Measurements from ENCODE around the gene SH3BP4. TPM values are rescaled to one million over a fixed set of nuclear protein-coding genes. Genes with fewer than 3 reads are reported as not detected.

SH3BP4 gene
- polyA plus RNA-seq, 1 donor = 33.7 TPM

DNA sequence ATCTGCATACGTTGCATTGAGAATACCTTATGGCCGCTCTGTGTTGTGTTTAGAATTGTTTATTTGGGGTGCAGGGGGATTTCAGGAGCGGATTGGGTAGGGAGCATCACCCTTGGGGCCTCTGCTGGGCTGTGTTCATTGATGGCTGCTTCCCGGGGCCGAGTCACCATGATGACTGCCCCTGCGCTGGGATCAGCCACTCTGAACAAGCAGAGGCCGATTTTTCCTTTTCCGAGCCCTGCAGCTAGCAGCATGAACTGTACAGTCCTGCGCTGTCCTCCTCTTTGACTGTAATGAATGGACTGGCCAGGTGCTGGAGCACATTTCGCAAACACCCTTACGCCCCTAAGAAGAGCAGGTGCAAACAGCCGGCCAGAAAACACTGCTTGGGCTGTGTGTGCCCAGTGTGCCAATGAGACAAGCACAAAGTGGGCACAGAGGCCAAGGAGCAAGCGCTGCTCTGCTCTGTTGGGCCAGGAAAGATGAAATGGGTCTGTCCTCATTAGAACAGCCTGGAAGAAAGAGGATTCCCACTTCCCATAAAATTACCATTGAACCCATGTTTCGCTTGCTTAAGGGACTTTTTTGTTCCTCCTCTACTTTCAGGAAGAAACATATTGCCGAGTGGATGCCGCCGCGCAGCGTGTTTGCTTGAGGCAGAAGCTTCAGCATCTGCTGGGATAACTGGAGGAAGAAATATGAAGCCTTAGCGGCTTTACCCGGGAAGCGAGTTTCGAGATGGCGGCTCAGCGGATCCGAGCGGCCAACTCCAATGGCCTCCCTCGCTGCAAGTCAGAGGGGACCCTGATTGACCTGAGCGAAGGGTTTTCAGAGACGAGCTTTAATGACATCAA lies 82.7 kb downstream of the SH3BP4 start:
- DNase-seq = no peak

DNA sequence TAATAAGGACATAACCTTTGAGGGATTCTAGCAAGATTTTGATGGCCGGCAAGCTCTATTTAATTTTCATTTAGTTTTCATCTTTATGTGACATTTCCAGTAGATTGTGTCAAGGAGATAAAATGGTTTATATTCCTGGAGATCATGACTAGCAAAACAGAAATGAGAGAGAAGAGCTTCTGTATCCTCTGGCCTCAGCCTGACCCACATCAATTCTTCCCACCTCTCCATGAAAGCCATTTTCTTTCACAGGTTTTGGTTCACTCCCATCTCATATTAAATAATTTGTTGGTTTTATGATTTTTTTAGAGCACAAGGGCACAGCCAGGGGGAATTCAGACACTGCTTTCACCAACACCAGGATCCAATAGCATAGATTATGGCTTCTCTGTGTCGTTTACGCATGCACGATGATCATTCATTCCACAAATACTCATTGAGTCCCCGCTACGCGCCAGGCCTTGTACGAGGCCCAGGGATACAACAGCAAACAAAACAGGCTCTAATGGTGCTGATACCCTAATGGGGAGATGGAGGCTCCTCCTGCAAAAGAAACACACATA lies 85.9 kb downstream of the SH3BP4 start:
- no peak for DNase-seq

DNA sequence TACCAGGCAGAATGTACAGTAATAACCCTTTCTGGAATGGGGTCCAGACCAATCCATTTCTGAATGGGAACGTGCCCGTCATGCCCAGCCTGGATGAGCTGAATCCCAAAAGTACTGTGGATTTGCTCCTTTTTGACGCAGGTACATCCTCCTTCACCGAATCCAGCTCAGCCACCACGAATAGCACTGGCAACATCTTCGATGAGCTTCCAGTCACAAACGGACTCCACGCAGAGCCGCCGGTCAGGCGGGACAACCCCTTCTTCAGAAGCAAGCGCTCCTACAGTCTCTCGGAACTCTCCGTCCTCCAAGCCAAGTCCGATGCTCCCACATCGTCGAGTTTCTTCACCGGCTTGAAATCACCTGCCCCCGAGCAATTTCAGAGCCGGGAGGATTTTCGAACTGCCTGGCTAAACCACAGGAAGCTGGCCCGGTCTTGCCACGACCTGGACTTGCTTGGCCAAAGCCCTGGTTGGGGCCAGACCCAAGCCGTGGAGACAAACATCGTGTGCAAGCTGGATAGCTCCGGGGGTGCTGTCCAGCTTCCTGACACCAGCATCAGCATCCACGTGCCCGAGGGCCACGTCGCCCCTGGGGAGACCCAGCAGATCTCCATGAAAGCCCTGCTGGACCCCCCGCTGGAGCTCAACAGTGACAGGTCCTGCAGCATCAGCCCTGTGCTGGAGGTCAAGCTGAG lies 89.6 kb downstream of the SH3BP4 start:
- DNase-seq = no peak

DNA sequence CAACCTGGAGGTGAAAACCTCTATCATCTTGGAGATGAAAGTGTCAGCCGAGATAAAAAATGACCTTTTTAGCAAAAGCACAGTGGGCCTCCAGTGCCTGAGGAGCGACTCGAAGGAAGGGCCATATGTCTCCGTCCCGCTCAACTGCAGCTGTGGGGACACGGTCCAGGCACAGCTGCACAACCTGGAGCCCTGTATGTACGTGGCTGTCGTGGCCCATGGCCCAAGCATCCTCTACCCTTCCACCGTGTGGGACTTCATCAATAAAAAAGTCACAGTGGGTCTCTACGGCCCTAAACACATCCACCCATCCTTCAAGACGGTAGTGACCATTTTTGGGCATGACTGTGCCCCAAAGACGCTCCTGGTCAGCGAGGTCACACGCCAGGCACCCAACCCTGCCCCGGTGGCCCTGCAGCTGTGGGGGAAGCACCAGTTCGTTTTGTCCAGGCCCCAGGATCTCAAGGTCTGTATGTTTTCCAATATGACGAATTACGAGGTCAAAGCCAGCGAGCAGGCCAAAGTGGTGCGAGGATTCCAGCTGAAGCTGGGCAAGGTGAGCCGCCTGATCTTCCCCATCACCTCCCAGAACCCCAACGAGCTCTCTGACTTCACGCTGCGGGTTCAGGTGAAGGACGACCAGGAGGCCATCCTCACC lies 90.2 kb downstream of the SH3BP4 start:
- no peak for DNase-seq

DNA sequence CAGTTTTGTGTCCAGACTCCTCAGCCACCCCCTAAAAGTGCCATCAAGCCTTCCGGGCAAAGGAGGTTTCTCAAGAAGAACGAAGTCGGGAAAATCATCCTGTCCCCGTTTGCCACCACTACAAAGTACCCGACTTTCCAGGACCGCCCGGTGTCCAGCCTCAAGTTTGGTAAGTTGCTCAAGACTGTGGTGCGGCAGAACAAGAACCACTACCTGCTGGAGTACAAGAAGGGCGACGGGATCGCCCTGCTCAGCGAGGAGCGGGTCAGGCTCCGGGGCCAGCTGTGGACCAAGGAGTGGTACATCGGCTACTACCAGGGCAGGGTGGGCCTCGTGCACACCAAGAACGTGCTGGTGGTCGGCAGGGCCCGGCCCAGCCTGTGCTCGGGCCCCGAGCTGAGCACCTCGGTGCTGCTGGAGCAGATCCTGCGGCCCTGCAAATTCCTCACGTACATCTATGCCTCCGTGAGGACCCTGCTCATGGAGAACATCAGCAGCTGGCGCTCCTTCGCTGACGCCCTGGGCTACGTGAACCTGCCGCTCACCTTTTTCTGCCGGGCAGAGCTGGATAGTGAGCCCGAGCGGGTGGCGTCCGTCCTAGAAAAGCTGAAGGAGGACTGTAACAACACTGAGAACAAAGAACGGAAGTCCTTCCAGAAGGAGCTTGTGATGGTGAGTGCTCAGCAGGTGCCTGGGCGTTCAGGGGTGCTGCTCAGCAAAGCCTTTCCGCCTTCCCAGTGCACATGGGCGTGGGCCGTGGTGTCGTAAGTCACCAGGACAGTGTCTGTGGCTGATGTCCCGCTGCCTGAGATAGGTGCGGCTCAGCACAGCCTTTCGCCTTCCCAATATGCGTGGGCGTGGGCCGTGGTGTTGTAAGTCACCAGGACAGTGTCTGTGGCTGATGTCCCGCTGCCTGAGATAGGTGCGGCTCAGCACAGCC lies 91.0 kb downstream of the SH3BP4 start:
- DNase-seq = no peak

DNA sequence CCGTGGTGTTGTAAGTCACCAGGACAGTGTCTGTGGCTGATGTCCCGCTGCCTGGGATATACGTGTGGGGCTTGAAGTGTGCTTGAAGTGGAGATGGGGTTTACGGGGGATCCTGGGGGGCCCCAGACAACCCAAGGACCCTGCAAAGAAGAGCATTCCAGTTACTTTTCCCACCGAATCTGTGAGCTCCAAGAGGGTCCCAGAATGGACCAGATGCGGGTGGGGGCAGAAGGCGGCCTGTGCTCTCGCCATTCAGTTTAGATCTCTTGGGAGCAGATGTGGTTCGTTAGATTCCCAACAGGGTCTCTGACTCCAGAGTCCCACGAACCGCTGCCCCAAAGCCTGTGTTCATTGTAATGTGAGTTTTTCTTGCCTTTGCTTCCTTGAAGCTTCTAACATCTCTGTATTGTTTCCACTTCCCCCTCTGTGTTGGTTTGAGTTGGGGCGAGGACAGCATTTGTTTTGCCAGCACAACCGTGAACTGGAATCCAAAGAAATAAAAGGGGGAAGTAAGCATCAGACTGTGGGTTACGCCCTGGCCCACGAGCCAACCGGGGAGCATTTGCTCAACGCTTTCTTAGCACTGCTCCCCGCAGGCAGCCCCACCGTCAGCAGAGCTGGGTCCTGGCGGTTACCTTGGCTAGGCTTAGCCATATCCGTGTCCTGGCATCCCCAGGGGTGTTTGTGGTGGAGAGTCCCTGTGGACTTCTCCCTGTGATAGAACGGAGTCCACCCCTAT lies 92.1 kb downstream of the SH3BP4 start:
- DNase-seq = no peak

DNA sequence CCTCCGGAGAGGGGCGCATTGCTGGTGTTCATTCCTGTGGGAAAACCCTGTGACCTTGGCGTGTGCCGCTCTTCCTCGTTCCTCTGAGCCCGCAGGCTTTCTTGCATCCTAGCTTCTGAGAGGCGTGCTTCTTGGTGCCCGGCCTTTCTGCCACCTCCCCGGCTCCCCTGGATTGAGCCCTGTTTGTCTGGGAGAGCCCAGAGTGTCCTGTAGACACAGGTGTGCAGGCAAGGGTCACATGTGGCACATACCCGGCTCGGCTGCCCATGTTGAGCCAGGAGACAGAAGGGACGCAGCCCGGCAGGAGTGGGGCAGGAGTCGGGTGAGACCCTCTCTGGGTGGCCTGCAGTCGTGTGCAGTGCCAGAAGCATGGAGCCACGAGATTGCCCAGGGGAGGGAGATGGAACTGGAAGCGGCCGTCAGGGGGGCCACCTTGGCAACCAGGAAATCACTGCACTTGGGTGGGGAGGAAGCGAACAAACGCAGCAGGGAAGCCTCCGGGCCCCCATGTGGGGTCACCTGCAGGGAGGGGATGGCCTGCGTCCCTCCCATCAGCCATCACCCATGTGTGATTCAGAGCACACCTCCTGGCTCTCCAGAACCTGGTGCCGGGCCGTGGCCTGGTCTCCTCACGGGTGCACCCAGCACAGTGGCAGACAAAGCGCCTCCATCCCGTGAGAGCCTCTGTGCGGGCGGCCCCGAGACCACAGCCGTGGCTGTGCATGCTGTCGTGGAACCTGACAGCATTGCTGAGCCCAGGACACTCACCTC lies 92.9 kb downstream of the SH3BP4 start:
- no peak for DNase-seq

DNA sequence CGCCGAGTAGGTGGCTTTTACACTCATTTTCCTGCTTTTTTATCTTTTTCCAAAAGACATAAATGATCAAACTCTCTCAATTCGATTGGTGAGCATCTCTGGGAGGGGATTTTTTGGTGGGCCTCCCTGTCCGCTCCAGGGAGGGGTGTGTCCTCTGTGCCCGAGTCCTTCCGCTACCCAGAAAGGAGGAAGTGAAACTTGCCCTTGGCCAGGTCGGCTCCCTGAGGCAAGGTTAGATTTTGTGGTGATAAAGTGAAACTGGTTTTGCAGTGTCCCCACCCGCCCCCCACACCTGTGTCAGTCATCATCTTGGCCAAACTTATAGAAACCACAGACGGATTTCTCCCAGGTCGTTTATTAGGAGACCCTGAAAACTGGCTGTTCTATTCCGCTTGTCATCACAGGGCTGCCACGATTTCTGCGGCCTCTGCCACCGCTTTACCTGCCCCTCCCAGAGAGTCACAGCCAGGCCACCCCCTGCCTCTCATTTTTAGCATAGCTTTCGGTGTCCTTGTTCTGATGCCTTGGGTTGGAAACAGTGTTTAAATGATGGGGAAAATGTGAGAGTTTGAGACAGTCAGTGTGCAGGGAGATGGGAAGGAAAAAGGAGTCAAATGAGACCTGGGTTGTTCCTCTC lies 93.6 kb downstream of the SH3BP4 start:
- DNase-seq = no peak

DNA sequence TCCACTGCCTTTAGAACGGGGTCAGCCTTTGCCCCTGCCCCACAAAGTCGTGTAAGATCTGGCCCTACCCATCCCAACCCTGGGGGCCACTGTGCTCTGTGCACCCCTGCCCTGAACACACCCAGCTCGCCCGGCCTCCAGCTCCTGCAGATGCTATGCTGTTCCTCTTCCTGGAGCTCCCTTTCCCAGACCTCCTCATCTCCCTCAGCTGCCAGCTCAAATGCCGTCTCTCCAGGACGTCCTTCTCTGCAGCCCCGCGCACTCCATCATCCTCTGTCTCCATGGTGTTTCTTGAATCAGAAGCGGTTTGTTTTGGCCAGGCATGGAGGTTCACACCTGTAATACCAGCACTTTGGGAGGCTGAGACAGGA lies 94.1 kb downstream of the SH3BP4 start:
- DNase-seq = no peak

DNA sequence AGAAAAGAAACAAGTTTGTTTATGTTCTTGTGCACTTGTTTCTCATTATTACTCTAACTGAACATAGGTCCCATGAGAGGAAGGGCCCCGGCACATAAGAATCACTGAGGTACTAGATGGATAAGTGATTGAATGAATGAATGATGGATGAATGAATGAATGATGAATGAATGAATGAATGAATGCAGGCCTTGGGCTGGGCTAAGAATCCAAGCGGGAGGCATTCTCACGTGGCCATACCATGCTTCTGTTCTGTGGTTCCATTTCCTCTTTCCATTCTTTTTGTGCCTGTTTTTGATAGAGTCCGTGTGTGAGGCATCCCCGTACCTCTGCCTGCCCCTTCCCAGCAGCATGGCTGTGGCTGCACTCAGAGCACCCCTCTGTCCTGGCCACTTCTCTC lies 94.8 kb downstream of the SH3BP4 start:
- DNase-seq = no peak

DNA sequence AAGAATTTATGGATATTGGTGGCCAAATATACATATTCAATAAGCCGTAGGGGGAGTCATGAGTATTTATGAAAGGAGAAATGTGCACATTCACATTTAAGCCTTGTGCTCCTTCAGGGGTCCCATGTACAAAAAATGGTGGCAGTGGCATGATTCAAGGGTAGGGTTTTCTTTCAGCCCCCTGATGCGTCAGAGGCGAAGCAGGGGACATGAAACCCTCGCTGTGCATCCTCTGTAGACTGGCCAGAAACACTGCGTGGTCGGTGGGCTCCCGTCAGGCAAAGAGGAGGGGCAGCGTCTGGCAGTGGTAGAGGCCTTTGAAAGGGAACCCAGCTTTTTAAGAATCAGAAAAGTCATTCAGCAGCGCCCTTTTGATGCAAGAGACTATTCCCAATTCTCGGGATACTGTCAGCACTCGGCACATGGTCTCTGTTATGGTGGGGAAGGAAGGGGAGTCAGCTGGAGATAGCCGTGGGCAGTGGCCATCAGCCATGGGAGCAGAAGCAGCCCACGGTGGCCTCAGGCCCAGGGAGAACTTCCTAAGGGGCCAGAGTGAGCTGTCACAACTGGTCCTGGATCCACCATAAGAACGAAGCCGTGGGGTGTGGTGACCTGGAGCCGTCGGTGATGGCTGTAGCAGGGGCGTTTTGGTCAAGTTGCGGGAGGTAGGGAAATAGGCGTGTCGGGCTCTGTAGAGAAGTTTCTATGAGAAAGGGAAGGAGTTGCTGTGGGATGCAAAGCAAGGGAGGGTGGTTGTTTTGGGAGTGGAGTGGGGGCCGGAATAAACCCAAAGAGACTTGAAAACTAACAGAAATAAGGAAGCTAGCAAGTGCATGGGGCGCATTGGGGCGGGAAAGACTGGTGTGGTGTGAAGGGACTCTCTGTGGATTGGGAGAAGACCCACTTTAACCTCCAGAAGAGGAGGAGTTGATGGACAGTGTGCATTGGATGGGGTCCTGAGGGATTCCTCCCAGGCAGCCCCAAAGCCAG lies 95.6 kb downstream of the SH3BP4 start:
- no peak for DNase-seq

DNA sequence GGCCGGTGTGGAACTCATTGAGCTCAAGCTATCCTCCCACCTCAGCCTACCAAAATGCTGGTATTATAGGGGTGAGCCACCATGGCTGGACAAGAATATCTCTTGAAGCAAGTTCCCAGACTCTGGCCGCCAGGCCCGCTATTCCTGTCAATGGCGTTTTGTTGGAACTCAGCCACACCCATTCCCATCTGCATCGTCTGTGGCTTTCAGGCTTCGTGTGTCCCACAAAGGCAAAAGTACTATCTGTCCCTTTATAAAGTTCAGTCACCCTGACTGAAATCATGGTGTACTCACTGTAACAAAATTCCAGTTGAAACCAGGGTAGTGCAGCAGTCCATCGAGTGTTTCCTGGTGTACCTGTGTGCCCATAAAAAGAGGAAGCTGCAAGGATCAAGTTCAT lies 96.7 kb downstream of the SH3BP4 start:
- no peak for DNase-seq

DNA sequence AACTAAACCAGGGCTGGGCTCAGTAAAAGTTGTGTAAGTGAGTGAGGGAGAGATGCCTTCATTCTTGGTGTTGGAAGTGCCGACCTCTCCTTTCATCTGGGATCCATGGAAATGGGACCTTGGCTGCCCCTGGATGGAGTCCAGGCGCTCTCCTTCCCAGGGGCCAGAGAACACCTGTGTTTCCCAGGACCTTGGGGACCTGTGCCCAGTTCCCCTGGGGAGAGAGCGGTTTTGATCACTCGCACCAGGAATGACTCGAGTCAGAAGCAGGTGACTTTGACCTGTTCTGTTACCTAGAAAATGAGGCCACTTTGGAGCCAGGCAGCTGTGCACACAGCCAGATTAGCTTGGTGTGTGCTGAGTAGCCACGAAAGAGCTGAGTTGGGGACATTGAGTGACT lies 97.3 kb downstream of the SH3BP4 start:
- no peak for DNase-seq

DNA sequence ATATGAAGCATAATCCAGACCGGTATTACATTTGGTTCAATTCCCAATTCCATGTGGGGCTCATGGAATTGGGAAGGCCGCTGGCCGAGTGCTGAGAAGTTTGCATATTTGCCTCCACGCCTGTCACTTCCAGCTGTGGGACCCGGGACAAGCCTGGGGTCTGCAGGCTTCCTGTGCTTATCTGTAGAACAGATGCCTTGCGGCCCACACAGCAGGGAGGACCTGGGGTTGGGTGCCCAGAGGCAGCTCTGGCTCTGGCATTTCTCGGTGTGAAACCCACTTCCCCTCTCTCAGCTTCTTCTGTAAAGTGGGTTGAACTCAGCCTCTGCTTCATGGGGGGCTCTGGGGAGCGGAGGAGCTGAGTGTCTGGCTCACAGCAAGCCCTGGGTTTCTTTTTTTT lies 97.9 kb downstream of the SH3BP4 start:
- DNase-seq = no peak

DNA sequence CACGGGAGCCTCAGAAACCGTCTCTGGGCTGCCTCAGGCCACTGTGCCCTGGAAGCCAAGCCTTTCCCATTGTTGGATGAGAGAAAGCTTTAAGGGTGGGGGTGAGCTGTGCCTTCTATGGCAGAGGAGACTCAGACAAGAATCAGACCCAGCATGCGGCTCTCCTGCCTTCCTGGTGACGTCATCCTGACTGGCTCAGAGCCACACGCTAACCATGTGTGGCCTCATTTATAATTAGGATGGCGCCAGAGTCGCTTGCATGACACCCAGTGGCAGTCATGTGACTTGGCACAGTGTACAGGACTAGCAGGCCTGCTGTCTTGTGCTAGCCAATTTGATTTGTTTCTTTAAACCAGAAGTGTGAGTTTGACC lies 99.1 kb downstream of the SH3BP4 start:
- DNase-seq = peak; percentile 85

DNA sequence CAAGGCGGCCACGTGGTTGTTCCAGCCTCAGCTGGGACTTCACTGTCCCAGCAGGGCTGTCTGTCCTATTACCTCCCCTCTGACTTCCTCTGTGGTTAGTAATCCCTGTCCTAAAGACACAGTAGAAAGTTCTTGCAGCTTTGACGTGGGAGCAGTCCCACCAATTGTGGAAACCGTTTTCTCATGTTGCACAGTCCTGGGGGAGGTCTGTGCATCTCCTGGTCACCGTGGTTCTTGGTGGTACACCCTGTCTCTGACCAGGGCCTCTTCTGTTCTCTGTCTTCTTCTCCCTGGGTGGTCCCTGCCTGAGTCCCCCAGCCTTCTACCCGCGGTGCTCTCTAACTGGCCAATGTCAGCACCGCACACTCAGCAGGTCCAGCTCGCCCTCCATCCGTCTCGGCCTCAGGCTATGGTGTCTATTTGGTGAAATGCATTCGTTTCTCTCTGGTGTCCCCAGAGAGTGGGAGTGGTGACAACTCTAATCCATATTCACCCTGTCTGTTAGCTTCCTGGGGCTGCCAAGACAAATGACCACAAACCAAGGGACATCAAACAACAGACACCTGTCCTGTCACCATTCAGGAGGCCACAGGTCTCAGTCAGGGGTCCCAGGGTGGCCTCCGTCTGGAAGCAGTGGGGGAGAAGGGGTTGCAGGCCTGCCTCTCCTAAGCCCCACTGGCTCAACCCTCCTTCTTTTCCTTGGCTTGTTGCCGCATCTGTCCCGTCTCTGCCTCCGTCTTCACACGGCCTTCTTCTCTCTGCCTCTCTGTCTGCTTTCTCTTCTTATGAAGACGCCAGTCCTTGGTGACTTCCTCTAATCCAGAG lies 99.8 kb downstream of the SH3BP4 start:
- DNase-seq = no peak

Measured in left kidney (tissue), 2 donors.